Kidney capillary endothelial cell (primary cell): ENCODE results near the gene PCGF1.

ENCODE experiments used
- DNase-seq: peaks from one replicate; pipeline ENCODE4 v3.0.0-alpha.2; 2018; ENCODE audit warnings: low spot score

The PCGF1 gene

GRCh38 chr2:74507145-74507925 lies at the start of gene PCGF1:
PCGF1 (minus strand) TSS chr2:74507695; CDS start chr2:74507668, 27 bp downstream.
- peak; percentile 95 for DNase-seq

DNA sequence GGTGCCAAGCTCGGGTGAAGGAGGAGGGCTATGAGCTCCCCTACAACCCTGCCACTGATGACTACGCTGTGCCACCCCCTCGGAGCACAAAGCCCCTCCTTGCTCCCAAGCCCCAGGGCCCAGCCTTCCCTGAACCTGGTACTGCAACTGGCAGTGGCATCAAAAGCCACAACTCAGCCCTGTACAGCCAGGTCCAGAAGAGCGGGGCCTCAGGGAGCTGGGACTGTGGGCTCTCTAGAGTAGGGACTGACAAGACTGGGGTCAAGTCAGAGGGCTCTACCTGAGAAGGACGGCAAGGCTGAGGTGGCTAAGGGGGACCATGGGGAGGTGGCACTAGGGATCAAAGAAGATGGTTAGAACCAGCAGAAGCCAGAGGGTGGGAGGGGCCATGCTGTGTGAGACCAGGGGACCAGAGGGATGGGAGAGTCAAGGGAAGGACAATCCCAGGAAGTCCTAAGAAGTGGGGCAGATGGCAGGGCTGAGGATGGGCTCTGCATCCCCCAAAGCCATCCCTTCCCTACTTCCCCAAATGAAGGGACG lies 49.4 kb upstream of the PCGF1 start:
- no peak for DNase-seq

DNA sequence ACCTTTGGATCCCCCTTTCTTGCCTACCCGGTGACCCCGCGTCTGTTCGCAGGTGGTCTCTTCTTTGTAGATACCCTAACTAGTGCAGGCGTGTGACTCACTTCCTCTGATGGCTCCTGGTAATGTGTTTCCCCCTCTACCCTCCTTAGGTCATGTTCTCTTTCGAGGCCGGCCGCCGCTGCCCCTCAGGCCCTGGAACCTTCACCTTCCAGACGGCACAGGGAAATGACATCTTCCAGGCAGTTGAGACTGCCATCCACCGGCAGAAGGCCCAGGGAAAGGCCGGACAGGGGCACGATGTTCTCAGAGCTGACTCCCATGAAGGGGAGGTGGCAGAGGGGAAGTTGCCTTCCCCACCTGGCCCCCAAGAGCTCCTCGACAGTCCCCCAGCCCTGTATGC lies 48.7 kb upstream of the PCGF1 start:
- no peak for DNase-seq

DNA sequence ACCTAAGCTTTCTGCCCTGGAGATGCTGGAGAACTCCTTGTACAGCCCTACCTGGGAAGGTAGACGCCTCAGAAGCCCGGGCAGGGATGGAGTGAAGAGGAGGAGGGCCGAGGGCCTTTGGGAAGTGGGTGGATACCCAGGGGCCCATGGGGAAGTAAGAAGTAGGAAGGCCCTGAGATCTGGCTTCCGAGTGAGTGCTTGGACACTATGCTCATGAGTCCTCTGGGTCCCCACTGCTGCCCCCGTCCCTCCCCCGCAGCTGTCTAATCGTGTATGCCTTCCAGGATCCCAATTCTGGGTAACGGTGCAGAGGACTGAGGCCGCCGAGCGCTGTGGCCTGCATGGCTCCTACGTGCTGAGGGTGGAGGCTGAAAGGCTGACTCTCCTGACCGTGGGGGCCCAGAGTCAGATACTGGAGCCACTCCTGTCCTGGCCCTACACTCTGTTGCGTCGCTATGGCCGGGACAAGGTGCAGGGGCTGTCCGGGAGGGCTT lies 48.2 kb upstream of the PCGF1 start:
- no peak for DNase-seq

- no peak for DNase-seq
Observed at GRCh38 chr2:74554820-74555531, 47.5 kb upstream of the PCGF1 start.

GRCh38 chr2:74553892-74554819 lies 46.7 kb upstream of the PCGF1 start, which contains the start of the genes DOK1 and LOXL3:
DOK1 (plus strand) TSS chr2:74554720; CDS start chr2:74554755, 35 bp downstream.
LOXL3 (minus strand) TSS chr2:74553942; CDS start chr2:74552634, 1,308 bp downstream.
- peak; percentile 66 for DNase-seq

DNA sequence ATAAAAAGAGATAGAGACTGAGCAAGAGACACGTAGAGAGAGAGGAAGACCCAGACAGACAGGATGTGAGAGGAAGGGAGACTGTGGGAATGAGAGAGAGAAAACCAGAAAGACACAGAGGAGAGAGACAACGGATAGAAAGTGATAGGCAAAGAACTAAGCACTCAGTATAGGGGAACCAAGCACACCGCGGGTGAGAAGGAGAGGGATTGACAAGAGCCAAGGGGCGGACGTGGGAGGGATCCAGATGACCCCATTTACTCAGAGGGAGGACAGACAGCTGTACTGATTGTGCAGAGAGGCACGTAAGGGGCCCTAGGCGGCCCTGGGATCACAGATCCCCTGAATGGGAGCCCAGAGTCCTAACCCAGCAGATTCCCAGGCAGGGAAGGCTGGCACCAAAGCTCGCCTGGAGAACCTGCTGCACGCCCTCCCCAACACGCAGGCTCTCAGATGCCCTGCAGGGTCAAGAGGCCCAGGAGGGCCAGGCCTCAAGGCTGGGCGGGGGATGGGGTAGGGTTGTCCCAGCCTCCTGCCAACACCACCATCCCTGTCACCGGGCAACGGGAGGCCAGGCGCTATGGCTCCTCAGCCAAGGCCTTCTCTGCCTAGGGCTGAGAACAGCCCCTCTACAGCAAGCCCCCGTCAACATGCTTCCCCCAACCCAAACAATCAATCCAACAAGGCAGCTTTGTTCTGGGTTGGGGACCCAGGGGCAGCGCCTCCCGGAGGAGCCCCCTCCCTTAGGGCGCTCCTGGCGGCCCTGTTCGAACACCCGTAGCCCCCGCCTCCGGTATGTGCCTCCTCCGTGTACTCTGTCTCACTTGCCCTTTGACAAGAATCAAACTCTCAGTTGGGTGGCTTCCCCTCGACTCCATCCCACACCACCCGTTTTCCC lies 45.7 kb upstream of the PCGF1 start:
- DNase-seq = no peak

DNA sequence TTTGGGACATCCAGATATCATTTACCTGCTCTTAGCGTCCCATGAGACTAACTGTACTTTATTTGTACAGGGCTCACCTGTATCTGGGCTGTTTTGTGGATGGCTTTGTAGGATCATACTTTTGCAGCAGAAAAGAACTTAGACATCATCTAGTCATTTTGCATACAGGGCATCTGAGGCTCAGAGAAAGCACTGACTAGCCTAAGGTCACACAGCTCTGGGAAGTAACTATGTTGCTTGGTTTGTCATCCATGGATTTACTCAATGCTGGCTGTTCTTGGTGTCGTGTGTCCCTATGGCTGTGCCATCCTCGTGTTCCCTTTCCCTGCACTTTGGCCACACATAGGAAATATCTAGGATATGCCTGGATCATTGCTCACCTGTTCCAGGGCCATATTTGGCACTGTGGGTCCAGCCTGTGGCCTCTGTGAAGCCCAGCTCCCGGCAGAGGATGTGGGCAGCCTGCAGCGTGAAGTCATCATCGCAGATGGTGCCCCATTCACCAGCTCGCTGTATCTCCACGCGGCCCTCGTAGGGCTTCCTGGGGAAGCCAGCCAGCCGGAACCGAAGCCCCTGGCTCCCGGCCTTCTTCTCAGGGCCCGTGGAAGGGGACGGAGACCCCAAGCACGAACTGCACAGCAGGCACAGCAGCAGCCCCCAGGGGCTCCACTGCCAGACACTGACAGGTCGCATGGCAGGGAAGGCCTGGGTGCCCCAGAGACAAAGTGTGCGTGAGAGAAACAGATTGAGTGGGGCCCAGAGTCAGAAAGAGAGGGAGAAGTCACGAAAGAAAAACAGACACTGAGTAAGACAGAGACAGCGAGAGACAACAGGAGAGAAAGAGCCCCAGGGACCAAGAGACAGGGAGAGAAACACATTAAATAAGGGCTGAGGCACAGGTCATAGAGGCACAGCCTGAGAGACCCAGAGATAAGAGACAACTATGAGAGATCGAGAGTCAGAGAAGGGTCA lies 44.7 kb upstream of the PCGF1 start:
- DNase-seq = no peak

GRCh38 chr2:74551530-74551929 lies 44.0 kb upstream of the PCGF1 start:
- DNase-seq = no peak

DNA sequence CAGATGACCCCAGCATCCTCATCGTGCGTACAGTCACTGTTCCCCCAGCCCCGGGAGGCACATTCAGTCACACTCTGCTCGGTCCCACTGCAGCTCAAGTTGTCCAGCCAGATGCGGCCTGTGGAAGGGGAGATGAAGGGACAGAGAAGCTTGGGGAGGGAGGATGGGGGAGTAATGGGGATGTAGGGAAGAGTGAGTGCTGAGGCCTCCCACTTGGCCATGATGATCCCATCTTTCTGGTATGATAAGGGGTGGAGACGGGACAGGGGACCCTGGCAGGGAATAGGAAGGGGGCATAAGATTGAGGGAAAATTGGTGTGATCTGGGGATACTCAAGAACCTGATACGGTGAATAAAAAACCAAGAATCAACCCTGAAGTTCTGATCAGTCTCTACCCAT lies 42.7 kb upstream of the PCGF1 start:
- no peak for DNase-seq

DNA sequence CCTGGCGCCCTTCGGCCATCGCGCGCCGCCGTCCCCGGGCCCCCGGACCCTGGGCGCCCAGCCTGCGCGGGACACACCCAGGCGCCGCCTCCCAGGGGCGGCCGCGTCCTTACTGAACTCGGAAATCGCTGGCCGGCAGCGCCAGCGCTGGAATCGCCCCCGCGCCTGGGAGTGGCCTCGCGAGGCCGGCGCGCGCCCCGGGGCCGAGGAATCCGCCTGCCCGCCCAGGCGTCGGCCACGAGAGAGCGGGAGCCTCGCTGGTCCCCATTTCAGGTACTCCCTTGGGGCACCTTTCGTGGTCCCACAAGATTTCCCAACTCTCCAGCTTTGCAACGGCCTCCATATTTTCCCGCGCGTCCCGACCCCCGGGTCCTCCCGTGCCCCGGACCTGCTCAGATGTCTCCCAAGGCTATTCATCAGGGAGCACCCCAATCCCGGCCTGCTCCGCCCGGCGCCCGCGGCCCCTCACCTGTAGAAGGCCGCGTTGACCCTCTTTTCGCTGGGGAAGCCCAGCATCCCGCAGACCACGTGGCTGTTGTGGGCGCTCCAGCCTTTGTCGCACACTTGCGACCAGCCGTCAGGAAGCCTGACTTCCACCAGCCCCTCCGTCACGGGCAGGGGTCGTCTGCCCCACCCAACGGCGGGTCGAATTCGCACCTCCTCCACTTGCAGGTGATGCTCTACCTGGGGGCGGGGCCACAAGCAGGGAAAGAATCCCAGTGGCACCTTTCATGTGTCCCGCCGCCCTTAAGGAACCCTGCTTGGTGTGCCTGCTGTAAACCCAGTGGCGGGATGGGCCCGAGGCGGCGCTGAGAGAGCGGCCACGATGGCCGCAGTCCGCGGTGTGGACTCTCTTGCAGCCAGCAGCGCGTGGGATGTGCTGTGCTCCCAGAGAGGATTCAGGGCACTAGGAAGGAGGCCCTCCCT lies 41.7 kb upstream of the PCGF1 start:
- DNase-seq = no peak

- no peak for DNase-seq
Observed at GRCh38 chr2:74548285-74548899, 40.9 kb upstream of the PCGF1 start.

DNA sequence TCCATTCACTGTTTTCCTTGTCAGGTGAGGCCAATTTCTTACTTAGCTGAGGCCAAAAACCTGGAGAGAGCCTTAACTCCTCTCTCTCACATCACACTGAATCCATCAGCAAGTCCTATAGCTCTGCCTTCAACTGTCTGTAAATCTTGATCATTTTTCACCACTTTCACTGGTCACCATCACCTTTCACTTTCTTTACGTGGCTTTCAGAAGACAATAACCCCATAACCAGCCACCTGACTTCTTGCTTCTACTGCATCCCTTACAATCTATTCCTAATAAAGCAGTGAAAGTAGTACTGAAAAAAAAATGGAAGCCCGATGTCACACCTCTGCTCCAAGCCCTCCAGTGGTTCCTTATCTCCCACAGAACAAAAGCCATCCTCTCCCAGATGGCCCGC lies 38.5 kb upstream of the PCGF1 start:
- no peak for DNase-seq

- no peak for DNase-seq
Observed at GRCh38 chr2:74544634-74545033, 37.1 kb upstream of the PCGF1 start.

DNA sequence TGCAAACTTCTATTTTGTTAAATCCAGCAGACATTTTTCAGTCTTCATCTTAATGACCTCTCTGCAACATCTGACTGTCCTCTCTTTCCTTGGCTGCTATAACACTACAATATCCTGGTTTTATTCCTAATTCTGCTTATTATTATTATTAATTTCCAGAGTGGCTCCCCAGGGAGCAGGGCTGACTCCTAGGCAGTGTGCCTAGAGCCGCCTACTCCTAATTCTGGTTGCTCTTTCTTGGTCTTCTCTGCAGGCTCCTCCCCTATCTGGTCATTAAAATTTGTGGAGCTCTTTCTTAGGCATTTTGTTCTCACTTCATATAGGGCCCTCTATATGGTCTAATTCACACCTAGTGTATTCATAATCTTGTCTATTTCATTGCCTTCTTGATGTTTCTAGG lies 35.5 kb upstream of the PCGF1 start:
- DNase-seq = no peak

DNA sequence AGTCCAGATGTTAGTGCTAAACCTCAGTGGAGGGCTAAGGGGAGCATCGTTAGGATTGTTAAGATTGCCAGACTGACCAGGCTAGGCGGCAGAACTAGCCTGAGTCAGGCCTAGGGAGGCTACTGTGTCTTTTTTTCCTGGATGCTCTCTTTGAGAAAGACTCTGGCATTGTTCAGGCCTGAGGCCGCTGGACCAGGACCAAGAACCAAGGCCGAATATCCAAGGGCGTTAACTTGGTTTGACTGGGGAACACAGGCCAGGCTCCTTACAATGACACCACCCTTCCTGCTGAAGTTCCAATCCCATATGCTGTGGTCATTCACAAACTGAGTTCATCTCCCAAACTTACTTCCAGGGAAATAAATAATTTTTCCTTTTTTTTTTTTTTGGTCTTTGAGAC lies 32.8 kb upstream of the PCGF1 start:
- DNase-seq = no peak

DNA sequence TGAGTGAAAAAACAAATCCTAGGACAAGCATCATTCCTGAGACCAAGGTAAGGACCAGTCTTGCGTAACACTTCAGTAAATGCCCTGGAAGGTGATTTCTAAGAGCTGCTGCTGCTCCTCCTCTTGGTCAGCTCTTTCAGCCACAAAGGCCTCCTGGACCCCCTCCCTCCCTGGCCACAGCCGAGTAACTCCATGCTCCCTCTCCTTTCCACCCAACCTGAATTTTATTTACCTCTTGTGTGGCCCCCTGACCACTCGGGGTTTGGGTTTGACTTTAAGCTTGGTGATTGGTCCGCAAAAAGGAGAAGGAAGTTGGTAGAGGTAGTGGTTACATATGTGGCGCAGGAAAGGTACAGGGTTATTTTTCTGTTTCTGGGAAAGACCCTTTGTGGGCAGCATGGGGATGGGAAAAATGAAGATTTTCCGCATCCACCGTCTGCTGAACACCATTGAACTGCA lies 31.4 kb upstream of the PCGF1 start:
- DNase-seq = no peak

DNA sequence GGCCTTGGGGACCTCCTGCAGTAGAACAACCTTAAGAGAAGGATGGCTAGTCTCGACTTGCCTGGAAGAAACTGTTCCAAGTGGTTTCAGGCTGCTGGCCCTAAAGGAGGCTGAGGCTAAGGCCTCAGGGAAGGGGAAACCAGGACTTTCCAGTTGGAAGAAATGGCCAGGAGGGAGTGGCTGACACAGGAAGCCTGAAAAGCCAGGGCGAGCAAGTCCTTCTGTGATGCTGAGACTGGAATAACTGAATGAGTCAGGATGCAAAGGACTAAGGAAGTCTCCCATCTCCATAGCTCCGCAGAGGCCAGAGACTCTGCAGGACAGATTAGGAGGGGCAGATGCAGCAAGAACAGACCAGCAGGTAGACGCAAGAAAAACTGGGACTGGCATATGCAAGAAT lies 29.6 kb upstream of the PCGF1 start:
- no peak for DNase-seq
